ENCODE data around the gene COL4A4. TPM values are rescaled to one million over a fixed set of nuclear protein-coding genes. Genes with fewer than 3 reads are reported as not detected.

The COL4A4 gene
- polyA plus RNA-seq, 2 of the 4 experiments (the other 2 are of a cell fraction) = 1.7 to 6.8 TPM

DNA sequence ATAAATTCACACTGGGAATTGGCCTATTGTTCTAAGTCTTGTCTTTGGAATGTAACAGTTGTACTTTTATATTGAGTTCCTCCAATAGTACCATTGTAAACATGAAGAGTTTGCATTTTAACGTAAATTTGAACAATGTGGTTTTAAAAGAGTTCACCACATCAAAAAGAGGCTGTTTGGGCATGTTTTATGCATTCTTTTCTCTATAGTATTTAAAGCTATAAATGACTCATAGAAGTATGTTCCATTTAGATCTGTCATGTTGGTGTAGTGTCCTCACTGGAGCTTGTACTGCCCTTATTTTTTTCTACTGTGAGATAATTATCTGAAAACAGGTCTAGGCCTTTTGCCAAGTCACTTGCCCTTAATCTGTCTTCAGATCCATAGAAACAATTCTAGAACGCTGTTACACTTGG lies 186.2 kb downstream of the COL4A4 start:
- Histone ChIP-seq H3K27ac (no peak overlapping the region), H3K9me3 (no peaks in the 10 kb centered on the region), H3K4me3 (no peak overlapping the region), H3K4me1 (no peaks in the 10 kb centered on the region), H3K4me2 (no peak overlapping the region)
- ATAC-seq = no peak
- no peak for FAIRE-seq
- TF ChIP-seq HOXB13 (CRISPR knock-in tag; IDR thresholded peaks at IDR 0.05; ENCODE audit: low read depth) = no peak
- TF ChIP-seq, protein P1, sequence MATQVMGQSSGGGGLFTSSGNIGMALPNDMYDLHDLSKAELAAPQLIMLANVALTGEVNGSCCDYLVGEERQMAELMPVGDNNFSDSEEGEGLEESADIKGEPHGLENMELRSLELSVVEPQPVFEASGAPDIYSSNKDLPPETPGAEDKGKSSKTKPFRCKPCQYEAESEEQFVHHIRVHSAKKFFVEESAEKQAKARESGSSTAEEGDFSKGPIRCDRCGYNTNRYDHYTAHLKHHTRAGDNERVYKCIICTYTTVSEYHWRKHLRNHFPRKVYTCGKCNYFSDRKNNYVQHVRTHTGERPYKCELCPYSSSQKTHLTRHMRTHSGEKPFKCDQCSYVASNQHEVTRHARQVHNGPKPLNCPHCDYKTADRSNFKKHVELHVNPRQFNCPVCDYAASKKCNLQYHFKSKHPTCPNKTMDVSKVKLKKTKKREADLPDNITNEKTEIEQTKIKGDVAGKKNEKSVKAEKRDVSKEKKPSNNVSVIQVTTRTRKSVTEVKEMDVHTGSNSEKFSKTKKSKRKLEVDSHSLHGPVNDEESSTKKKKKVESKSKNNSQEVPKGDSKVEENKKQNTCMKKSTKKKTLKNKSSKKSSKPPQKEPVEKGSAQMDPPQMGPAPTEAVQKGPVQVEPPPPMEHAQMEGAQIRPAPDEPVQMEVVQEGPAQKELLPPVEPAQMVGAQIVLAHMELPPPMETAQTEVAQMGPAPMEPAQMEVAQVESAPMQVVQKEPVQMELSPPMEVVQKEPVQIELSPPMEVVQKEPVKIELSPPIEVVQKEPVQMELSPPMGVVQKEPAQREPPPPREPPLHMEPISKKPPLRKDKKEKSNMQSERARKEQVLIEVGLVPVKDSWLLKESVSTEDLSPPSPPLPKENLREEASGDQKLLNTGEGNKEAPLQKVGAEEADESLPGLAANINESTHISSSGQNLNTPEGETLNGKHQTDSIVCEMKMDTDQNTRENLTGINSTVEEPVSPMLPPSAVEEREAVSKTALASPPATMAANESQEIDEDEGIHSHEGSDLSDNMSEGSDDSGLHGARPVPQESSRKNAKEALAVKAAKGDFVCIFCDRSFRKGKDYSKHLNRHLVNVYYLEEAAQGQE (IDR thresholded peaks at IDR 0.05) = no peak
- TF ChIP-seq MAFK (IDR thresholded peaks at IDR 0.05; ENCODE audit: partially characterized antibody) = no peak
- no peak for TF ChIP-seq RAD21 (conservative IDR thresholded peaks at IDR 0.05 in 1 of 2, IDR thresholded peaks at IDR 0.05 in 1 of 2)
- no peak for TF ChIP-seq MAZ (IDR thresholded peaks at IDR 0.05; ENCODE audit: borderline replicate concordance, low read depth, low read length)
- no peak for TF ChIP-seq RARB (CRISPR knock-in tag; IDR thresholded peaks at IDR 0.05)
- TF ChIP-seq TFCP2L1 (CRISPR knock-in tag; IDR thresholded peaks at IDR 0.05) = no peak
- TF ChIP-seq, protein P2, sequence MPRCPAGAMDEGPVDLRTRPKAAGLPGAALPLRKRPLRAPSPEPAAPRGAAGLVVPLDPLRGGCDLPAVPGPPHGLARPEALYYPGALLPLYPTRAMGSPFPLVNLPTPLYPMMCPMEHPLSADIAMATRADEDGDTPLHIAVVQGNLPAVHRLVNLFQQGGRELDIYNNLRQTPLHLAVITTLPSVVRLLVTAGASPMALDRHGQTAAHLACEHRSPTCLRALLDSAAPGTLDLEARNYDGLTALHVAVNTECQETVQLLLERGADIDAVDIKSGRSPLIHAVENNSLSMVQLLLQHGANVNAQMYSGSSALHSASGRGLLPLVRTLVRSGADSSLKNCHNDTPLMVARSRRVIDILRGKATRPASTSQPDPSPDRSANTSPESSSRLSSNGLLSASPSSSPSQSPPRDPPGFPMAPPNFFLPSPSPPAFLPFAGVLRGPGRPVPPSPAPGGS (IDR thresholded peaks at IDR 0.05) = no peak
- TF ChIP-seq CBX2 (IDR thresholded peaks at IDR 0.05; ENCODE audit: borderline replicate concordance, low read depth) = no peak
- no peak for TF ChIP-seq POLR2AphosphoS2 (conservative IDR thresholded peaks at IDR 0.05; ENCODE audit: low read length)
- TF ChIP-seq SREBF2 (IDR thresholded peaks at IDR 0.05) = no peak
- TF ChIP-seq, protein P3, sequence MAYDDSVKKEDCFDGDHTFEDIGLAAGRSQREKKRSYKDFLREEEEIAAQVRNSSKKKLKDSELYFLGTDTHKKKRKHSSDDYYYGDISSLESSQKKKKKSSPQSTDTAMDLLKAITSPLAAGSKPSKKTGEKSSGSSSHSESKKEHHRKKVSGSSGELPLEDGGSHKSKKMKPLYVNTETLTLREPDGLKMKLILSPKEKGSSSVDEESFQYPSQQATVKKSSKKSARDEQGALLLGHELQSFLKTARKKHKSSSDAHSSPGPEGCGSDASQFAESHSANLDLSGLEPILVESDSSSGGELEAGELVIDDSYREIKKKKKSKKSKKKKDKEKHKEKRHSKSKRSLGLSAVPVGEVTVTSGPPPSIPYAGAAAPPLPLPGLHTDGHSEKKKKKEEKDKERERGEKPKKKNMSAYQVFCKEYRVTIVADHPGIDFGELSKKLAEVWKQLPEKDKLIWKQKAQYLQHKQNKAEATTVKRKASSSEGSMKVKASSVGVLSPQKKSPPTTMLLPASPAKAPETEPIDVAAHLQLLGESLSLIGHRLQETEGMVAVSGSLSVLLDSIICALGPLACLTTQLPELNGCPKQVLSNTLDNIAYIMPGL (CRISPR knock-in tag; IDR thresholded peaks at IDR 0.05; ENCODE audit: borderline replicate concordance) = no peak
- 77% methylated on average over 2 of the region's 2 CpGs for WGBS (ENCODE audit: missing lambda C conversion rate)
- ChIA-PET CTCF (interaction anchor here (0.6 to 1.7 kb wide), 2 partner anchors 19 to 26 kb away, joined by 3 to 7 read pairs; no protein-coding TSS in a partner anchor), POLR2A (interaction anchor here (0.6 kb wide), 1 partner anchor 947 kb away, joined by 5 read pairs; no protein-coding TSS in a partner anchor)
- no peak for DNase-seq (ENCODE audit: low read depth in 1 of 2, low spot score in 1 of 2)

DNA sequence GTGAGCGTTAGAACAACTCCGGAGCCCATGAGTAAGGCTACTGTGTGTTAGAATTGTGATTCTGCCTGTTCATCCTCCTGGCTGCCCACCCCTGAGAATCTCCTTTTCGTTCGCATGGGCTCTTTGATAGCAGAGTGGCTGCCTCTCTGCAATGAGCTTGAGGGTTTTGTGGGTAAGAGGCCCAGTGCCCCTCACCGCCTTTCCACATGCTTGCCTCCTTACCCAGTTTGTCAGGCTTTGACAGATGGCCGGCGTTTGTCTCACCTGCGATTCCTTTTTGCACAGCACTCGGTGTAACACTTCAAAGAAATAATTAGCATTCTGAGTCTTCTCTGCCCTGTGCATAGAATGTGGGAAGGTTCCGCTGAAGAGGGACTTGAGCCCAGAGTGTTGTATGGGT lies 190.2 kb downstream of the COL4A4 start:
- CTCF ChIA-PET = no interaction called here
- 98% methylated on average over 10 of the region's 10 CpGs for WGBS (ENCODE audit: missing lambda C conversion rate)
- ATAC-seq = no peak
- no peak overlapping the region for H3K27ac ChIP-seq
- DNase-seq (ENCODE audit: low read depth in 1 of 2, low spot score in 1 of 2) = no peak
- H3K9me3 ChIP-seq = no peaks in the 10 kb centered on the region
- H3K4me3 ChIP-seq = no peak overlapping the region
- no peak for FAIRE-seq
- POLR2A ChIA-PET = no interaction called here
- no peak overlapping the region for H3K4me2 ChIP-seq
- no peaks in the 10 kb centered on the region for H3K4me1 ChIP-seq
- TF ChIP-seq, protein P4, sequence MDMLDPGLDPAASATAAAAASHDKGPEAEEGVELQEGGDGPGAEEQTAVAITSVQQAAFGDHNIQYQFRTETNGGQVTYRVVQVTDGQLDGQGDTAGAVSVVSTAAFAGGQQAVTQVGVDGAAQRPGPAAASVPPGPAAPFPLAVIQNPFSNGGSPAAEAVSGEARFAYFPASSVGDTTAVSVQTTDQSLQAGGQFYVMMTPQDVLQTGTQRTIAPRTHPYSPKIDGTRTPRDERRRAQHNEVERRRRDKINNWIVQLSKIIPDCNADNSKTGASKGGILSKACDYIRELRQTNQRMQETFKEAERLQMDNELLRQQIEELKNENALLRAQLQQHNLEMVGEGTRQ (IDR thresholded peaks at IDR 0.05) = no peak
- TF ChIP-seq ZC3H11A (IDR thresholded peaks at IDR 0.05) (no peak), ZFP36 (IDR thresholded peaks at IDR 0.05; ENCODE audit: borderline replicate concordance, partially characterized antibody) (no peak), SREBF2 (IDR thresholded peaks at IDR 0.05) (no peak), POLR2A (IDR thresholded peaks at IDR 0.05; ENCODE audit: low read length) (no peak), FOXS1 (CRISPR knock-in tag; IDR thresholded peaks at IDR 0.05) (no peak)
